Right atrium auricular region (tissue), 2 donors: ENCODE data around the gene CD274. TPM values are rescaled to one million over a fixed set of nuclear protein-coding genes. Genes with fewer than 3 reads are reported as not detected.

ENCODE experiments used
- DNase-seq: peaks from one replicate; pipeline ENCODE4 v3.0.0-alpha.2; 2019; ENCODE audit warnings: low spot score
- H3K27ac ChIP-seq, 2 donors: fragments of 200-600 bp; sonication (generic); 1 replicate in 1 of 2; 2 replicates in 1 of 2; pipeline ENCODE4 v1.5.1; 2016 to 2019
- H3K27me3 ChIP-seq, 2 donors: fragments of 200-600 bp; sonication (generic); one replicate each; pipeline versions ENCODE4 v1.5.1 to v1.6.0; 2017 to 2019
- H3K36me3 ChIP-seq: fragments of 200-600 bp; sonication (generic); one replicate; pipeline ENCODE4 v1.5.1; 2016
- H3K4me1 ChIP-seq, 2 donors: fragments of 200-600 bp; sonication (generic); one replicate each; pipeline versions ENCODE4 v1.5.1 to v1.6.0; 2017 to 2019
- H3K4me3 ChIP-seq, 2 donors: fragments of 200-600 bp; sonication (generic); 1 replicate in 1 of 2; 2 replicates in 1 of 2; pipeline ENCODE4 v1.5.1; 2017 to 2019; ENCODE audit warnings: mild to moderate bottlenecking in 1 of 2, moderate library complexity in 1 of 2
- H3K9me3 ChIP-seq, 2 donors: fragments of 200-600 bp; sonication (generic); one replicate each; pipeline ENCODE4 v1.5.1; 2019
- total RNA-seq, 2 donors: library from RNA; depleted of rRNA; stranded (reverse); fragments of >200 nt; gene quantifications; one replicate each; pipeline ENCODE4 v1.1.0, GENCODE V29; 2016
- TF ChIP-seq, protein P1 (sequence below), 2 donors: fragments of 200-600 bp; sonication (generic); IDR thresholded peaks; one replicate each; pipeline ENCODE4 v1.5.1; 2019; ENCODE audit warnings: antibody characterized with exemption in 2 of 2

Gene CD274
- total RNA-seq, 2 donors from 2014 or later = 6.6 to 14.1 TPM

DNA sequence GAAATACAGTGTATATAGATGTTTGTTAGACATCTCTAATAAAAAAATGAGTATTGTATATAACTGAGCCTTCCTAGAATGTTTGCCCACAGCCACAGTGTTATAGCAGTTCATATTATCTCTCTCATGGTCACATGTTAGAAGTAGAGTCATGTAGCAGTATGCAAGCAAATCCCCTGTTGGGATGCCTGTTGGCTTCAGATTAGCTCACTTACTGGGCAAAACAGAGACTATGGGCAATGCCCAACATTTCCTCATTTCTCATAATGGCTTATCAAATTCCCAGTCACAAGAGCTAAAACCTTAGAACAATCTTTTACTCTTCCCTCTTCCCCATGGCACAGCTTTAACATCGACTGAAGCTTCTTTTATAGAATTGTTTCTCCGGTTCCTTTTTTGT is 33.0 kb downstream of the CD274 start:
- DNase-seq = no peak
- no peak overlapping the region for H3K4me3 ChIP-seq
- H3K27me3 ChIP-seq = no peaks in the 10 kb centered on the region
- TF ChIP-seq, protein P1, sequence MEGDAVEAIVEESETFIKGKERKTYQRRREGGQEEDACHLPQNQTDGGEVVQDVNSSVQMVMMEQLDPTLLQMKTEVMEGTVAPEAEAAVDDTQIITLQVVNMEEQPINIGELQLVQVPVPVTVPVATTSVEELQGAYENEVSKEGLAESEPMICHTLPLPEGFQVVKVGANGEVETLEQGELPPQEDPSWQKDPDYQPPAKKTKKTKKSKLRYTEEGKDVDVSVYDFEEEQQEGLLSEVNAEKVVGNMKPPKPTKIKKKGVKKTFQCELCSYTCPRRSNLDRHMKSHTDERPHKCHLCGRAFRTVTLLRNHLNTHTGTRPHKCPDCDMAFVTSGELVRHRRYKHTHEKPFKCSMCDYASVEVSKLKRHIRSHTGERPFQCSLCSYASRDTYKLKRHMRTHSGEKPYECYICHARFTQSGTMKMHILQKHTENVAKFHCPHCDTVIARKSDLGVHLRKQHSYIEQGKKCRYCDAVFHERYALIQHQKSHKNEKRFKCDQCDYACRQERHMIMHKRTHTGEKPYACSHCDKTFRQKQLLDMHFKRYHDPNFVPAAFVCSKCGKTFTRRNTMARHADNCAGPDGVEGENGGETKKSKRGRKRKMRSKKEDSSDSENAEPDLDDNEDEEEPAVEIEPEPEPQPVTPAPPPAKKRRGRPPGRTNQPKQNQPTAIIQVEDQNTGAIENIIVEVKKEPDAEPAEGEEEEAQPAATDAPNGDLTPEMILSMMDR (IDR thresholded peaks at IDR 0.05) = no peak
- no peaks in the 10 kb centered on the region for H3K9me3 ChIP-seq
- no peaks in the 10 kb centered on the region for H3K36me3 ChIP-seq
- H3K4me1 ChIP-seq = no peaks in the 10 kb centered on the region
- no peak overlapping the region for H3K27ac ChIP-seq

DNA sequence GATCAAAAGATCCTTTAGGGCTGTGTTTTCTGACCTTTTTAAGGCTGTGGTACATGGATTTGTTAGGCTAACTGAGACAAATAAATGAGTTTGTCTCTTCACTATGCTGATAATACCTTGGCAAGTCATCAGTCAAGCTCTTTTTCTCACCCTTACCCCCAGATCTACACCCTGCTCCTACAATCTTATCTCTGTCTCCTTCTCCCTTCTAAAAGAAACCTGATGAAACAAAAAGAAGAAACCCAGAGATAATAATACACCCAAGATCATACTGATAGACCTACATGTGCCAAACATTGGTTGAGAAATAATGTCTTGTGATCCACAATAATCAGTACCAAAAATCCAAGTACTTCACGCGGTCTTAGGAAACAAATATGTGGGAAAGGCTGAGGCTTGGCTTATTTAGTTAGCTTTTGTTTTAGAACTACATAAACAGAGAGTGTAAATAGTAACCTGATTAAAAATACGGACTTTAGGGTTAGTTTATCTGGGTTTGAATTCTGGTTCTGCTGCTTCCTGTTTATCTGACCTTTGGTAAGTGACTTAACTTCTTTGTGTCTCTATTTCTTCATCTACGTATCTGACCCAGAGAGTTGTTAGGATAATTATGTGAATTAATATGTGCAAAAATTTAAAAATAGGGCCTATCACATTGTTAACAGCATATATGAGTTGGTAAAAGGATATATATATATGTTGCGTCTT is 35.2 kb downstream of the CD274 start:
- TF ChIP-seq, protein P1 (IDR thresholded peaks at IDR 0.05) = no peak
- DNase-seq = no peak
- no peaks in the 10 kb centered on the region for H3K4me1 ChIP-seq
- H3K36me3 ChIP-seq = no peaks in the 10 kb centered on the region
- no peaks in the 10 kb centered on the region for H3K9me3 ChIP-seq
- H3K27ac ChIP-seq = no peak overlapping the region
- H3K4me3 ChIP-seq = no peak overlapping the region
- no peaks in the 10 kb centered on the region for H3K27me3 ChIP-seq

GRCh38 chr9:5486988-5487387 is 36.6 kb downstream of the CD274 start:
- Histone ChIP-seq H3K4me1 (no peaks in the 10 kb centered on the region), H3K9me3 (no peaks in the 10 kb centered on the region), H3K27ac (no peak overlapping the region), H3K4me3 (no peak overlapping the region), H3K27me3 (no peaks in the 10 kb centered on the region), H3K36me3 (no peaks in the 10 kb centered on the region)
- TF ChIP-seq, protein P1 (IDR thresholded peaks at IDR 0.05) = no peak
- DNase-seq = no peak

DNA sequence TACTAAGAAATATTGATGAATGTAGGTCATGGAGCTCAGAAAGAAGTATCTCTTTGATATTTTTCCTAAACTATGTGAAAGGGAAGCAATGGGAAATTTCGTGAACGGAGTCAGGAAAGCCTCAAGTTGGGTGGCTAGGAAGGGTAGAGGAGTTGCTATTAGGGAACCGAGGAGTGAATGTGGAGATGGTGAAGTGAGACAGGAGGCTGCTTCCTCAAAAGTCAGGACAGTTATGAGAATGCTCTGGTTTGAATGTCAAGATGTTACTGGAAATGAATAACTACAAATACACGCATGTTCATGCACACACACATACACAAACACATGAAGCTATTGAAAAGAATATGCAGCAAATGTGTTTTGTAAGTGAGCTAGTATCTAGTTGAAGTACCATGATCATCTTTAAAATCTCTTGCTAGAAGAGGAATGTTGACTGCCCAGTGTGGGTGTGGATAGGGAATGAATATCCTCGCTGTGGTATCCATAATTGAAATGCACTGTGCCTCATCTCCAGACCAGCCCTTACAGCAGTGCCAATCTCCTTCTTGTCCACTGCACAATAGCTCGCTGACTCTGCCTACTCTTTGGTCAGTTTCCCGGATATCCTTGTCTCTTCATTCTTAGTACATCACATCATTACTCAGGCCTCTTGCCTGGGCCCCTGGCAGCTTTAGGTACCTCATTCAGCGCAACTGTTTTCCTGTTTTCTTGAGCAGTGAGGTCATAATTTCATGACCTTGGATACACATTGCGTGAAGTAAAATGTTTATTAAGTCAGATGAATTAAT is 38.1 kb downstream of the CD274 start:
- no peak for DNase-seq
- H3K27me3 ChIP-seq = no peaks in the 10 kb centered on the region
- TF ChIP-seq, protein P1 (IDR thresholded peaks at IDR 0.05) = no peak
- no peak overlapping the region for H3K4me3 ChIP-seq
- no peak overlapping the region for H3K27ac ChIP-seq
- H3K9me3 ChIP-seq = no peaks in the 10 kb centered on the region
- no peaks in the 10 kb centered on the region for H3K4me1 ChIP-seq
- no peaks in the 10 kb centered on the region for H3K36me3 ChIP-seq

- no peaks in the 10 kb centered on the region for H3K27me3 ChIP-seq
- TF ChIP-seq, protein P1 (IDR thresholded peaks at IDR 0.05) = no peak
- no peaks in the 10 kb centered on the region for H3K4me1 ChIP-seq
- no peak overlapping the region for H3K4me3 ChIP-seq
- no peak overlapping the region for H3K27ac ChIP-seq
- H3K36me3 ChIP-seq = no peaks in the 10 kb centered on the region
- DNase-seq = no peak
- H3K9me3 ChIP-seq = no peaks in the 10 kb centered on the region
Observed at GRCh38 chr9:5489630-5490490, 39.5 kb downstream of the CD274 start.
